Transverse colon (tissue), 3 donors: ENCODE data around the gene LARP1.

Experiments used
- CTCF ChIP-seq, 5 experiments: fragments of 200-600 bp in 3 of 5; fragments of 450-650 bp in 2 of 5; sonication (generic) in 3 of 5; IDR thresholded peaks; 1 replicate in 2 of 5; 2 replicates in 3 of 5; pipeline ENCODE4 v1.5.1; 2016 to 2017; ENCODE audit warnings: antibody characterized with exemption in 5 of 5, inconsistent platforms in 3 of 5, mild to moderate bottlenecking in 2 of 5, moderate library complexity in 1 of 5
- EP300 ChIP-seq: sonication (generic); formaldehyde crosslinking; IDR thresholded peaks from one replicate; pipeline ENCODE4 v1.6.1; 2017; ENCODE audit warnings: antibody characterized with exemption, low read depth

GRCh38 chr5:154783774-154784460 lies 28.7 kb downstream of the LARP1 start:
- TF ChIP-seq CTCF (IDR thresholded peaks at IDR 0.05) (no peak), EP300 (no peak)
